T47D (cell line): ENCODE measurements around the gene PROK2.

Experiments
- DNase-seq, 2 experiments: peaks; one replicate each; pipeline versions ENCODE4 v3.0.0 to v3.0.0-alpha.2; 2011 to 2012; ENCODE audit warnings: low read depth in 1 of 2, low spot score in 1 of 2
- JUND ChIP-seq: IDR thresholded peaks from 2 replicates; pipeline ENCODE4 v1.6.1; 2012; ENCODE audit warnings: low read depth
- in situ Hi-C: cut with HindIII; loops from 2 replicates; pipeline ENCODE4 v1.10.0; 2016; ENCODE audit warnings: low sequenced_read_pairs, low pct_unique_long_range_greater_than_20kb

Gene PROK2

DNA sequence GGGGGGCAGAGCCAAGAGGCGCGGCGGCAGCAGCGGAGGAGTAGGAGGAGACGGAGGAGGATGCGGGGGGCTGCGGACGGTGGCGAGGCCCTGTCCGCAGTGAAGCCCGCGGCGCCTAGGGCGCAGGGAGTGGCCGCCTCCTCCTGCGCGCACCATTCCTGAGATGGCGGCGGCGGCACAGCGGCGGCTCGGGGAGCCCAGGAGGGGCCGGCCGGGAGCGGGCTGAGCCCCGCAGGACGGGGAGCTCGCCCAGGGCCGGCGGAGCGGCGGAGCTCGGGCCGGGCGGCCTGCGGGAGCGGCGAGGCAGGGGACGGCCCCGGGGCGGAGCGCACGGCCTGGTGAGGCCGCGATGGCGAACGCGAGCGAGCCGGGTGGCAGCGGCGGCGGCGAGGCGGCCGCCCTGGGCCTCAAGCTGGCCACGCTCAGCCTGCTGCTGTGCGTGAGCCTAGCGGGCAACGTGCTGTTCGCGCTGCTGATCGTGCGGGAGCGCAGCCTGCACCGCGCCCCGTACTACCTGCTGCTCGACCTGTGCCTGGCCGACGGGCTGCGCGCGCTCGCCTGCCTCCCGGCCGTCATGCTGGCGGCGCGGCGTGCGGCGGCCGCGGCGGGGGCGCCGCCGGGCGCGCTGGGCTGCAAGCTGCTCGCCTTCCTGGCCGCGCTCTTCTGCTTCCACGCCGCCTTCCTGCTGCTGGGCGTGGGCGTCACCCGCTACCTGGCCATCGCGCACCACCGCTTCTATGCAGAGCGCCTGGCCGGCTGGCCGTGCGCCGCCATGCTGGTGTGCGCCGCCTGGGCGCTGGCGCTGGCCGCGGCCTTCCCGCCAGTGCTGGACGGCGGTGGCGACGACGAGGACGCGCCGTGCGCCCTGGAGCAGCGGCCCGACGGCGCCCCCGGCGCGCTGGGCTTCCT lies 31.0 kb downstream of the PROK2 start, which contains the start of gene GPR27:
Gene GPR27 (plus strand): TSS at position 155 of the 909 bp plus-strand sequence. CDS start 195 bp downstream, at position 350.
- no peak for TF ChIP-seq JUND
- in situ Hi-C loops = no loop called here
- DNase-seq = peak; percentile 46 to 52

DNA sequence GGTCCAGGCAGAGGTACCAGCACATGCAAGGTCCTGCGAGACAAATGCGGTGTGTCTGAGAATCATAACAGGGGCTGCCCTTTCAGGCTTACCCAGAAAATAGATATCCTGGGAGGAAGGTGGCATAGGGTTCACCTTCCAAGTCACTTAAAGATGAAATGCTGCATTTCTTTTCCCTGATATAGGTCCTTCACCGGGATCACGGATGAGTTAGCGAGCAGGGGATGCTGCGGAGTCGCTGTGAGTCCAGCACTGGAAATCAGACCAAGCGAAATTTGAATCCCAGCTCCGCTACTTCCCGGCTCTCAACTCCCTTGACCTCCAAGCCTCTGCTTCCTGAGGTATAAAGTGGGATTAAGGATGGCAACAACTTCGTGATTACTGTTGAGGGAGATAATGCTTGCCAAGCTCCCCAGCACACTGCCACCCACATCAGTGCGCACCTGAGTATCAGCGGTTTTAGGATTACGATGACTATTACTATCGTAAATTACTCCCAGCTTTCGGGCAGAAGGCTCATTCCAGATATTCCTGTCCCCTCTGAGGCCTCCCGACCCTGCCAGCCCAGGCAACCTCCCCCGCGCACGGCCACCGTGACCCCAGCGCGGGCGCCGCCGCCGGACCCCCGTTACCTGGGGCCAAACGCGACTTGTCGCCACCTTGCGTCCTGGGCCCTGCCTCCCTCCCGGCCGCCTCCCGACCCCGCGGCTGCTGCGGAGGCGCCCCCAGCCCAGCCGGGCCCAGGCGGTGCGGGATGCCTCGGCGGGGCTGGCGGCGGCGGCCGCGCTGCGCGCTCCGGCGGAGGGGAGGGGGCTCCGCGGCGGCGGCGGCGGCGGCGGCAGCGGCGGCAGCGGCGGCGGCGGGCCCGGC lies 31.9 kb downstream of the PROK2 start:
- in situ Hi-C loops = no loop called here
- DNase-seq = no peak
- TF ChIP-seq JUND = no peak

DNA sequence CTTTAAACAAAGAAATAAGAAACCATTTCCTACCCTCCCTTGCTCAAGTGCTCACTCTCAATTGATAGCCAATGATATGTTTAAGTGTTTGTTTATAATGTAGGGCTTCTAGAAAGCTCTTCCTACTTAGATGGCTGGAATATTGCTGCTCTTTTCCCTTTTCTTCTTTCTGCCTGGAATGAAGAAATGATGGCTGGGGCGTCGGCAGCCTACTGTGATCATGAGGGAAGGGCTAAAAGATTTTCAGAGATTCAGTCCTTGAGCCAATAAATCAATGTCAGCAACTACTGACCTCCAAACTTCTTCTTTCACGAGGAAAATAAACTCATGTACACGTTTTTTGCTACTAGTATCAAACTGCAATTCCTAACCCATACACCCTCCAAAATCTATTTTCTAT lies 33.3 kb downstream of the PROK2 start:
- in situ Hi-C loops = no loop called here
- no peak for DNase-seq
- TF ChIP-seq JUND = no peak

DNA sequence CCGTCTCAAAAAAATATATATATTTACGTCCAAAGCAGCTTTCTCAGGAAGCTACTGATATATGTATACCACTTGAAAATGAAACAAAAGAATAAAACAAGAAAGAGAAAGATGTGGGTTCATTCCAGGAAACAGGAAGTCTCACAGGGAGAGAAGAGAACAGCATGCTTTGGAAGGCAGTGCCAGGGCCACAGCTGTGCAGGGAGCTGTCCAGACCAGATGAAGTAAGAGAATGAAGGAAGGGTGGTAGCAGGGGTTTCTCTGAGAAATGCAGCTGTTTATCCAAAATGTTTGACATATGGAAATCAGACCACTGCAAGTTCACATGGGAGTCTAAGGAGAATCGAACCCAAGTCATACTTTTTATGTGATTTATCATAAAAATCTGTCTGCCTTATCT lies 40.2 kb downstream of the PROK2 start:
- no peak for DNase-seq
- in situ Hi-C loops = no loop called here
- no peak for TF ChIP-seq JUND

DNA sequence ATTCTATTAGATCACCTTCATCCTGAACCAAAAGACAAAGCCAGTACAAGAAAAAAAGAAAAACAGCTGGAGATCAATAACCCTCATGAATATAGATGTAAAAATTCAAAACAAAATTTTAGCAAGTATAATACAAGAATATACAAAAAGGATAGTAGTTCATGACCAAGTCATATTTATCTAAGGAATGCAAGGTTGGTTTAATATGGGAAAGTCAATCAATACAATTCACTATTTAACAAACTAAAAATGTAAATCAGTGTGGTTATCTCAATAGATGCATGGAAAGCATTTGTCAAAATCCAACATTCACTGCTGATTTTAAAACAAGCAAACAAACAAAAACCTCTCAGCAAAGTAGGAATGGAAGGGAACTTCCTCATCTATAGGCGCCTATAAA lies 42.3 kb downstream of the PROK2 start:
- in situ Hi-C loops = no loop called here
- DNase-seq = no peak
- no peak for TF ChIP-seq JUND

DNA sequence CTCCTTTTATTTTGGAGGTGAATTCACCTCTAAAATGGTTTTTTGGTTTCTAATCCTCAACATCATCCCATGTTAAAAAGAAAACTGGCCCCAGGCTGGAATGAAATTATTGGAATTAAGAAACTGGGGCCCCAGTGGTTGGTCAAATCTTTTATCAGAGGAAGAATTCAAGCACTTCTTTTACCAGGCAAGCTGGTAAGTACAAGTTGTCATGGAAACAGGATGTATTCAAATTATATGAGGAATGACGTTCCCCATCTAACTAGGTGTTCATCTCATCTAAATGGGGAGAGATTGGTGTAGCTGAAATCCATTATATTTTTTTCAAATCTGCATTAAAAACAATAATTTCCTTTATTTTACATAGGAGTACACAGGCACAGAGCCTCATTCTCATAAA lies 50.1 kb downstream of the PROK2 start:
- DNase-seq = no peak
- TF ChIP-seq JUND = no peak
- in situ Hi-C loops = no loop called here

DNA sequence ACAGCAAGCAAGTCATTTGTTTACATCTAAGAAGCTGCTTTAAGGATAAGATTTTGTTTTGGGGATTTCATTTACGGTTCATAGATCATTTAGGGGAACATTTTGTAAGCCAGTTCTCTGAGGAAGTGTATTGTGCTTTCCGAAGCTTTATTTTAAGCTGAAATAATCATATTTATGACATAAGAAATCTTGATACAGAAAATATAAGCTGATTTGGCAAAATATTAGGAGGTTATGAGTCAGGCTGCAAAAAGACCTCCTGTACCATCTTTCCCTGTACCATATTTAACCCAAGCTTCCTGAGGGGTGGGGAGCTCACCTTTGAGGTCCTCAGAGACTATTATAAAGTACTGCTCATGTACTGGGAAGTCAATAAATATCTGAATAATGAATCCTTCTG lies 51.6 kb downstream of the PROK2 start:
- no peak for TF ChIP-seq JUND
- in situ Hi-C loops = no loop called here
- DNase-seq = no peak

DNA sequence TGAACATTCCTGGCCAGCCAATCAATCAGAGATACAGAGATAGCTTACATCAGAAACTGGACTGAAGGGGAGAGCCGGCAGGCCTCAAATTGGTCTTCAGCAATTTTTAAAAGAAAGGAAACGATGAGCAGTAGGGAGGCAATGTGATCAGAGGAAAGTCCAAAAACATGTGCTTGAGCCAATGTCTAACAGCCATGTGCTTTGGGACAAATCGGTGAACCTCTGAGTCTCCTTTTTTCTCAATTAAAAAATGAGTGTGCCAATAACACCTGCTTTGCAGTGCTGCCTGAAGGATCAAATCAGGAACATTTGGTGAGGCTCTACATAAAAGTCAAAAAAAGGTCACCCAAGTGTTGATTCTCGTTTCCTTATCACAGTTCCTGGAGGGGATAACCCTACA lies 52.3 kb downstream of the PROK2 start:
- DNase-seq = no peak
- in situ Hi-C loops = no loop called here
- no peak for TF ChIP-seq JUND

DNA sequence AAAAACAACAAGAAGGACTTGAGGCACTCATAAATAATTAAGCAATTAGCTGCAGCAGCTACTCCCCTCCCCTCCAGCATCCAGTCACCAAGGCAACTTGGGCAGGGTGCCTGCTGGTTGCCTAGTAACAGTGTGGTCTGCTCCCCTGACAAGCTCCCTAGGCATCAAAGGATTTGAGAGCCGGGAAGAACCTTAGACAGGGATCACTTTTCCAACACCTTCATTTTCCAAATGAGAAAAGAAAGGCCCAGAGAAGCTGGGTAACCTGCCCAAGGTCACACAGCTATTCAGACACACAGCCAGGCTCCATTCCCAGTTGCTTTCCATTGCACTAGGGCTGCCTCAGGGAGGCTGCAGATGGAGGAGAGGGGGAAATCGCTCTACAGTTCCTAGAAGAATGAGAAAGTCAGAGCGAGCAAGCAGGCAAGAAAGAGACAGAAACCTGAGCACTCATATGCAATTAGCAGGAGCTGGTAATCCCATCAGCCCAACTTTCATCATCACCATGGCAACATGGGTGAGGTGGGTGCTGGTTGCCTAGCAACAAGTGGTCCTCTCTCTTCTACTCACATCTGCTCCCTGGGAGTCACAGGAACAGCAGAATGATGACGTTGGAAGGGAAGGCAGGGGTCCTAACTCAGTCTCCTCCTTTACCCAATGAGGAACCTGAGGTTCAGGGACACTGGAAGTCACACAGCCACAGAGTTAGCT lies 56.2 kb downstream of the PROK2 start:
- TF ChIP-seq JUND = no peak
- in situ Hi-C loops = no loop called here
- no peak for DNase-seq

DNA sequence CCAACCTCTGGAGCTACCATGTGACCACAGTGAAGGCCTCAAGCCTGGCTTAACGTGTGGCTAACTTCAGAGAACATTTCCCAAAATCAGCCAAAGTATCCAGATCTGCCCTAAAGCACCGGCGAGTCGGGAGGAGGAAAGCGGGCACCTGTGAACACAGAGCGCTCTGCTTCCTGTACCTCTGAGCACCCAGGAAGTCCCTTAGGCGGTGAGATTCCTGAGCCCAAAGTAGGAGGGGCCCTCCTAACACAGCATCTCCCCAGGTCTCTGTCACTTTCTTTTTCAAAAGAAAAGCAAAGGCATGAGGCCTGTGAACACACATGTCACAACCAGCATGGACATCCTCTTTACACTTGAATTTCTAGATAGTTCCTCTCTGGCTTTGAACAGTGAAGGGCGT lies 58.8 kb downstream of the PROK2 start:
- in situ Hi-C loops = no loop called here

DNA sequence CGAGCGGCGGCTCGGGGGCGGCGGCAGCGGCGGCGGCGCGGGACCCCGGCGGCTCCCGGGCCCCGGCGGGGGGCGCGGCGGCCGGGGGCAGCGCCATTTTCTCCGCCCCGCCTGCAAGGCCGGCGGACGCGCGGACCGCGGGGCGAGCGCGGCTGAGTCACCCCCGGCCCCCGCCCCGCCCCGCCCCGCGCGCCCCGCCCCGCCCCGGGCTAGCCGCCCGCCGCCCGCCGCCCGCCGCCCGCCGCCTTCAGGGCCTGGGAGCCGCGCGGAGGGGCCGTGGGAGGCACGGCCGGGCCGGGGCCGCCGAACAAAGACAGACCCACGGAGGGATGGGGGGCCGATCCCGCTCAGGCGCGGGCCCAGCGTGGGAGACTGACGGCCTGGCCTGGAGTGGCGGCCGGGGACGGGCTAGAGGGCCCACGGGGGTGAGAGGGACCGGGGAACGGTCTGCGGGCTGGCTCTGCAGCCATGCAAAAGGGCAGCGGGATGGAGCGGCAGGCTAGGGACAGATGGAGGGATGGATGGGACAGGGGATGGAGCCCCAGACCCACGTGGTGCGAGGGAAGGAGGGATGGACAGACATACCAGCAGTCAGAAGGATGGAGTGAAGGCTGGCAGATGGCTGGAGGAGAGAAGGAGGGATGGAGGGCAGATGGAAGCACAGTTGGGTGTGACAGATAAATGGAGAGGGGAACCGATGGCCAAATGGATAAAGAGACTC lies 59.5 kb downstream of the PROK2 start, which contains the start of gene EIF4E3:
Gene EIF4E3 (minus strand): TSS at position 132 of the 721 bp plus-strand sequence. CDS start 35 bp downstream, at position 97.
- TF ChIP-seq JUND = no peak
- in situ Hi-C loops = no loop called here
- DNase-seq = peak; percentile 27 to 62

More for the DNA sequence above, 58.8 kb downstream of the PROK2 start:
- TF ChIP-seq JUND = no peak
- peak in 1 of 2 experiments; percentile 38 for DNase-seq
